GM18519 (cell line): ENCODE results near the gene ALKBH4.

Experiments
- ATAC-seq: cut with Tn5 transposase; IDR thresholded peaks from one replicate; pipeline ENCODE4 v1.9.1; 2021; ENCODE audit warnings: mild to moderate bottlenecking, moderate library complexity; ENCODE audit not compliant: unreplicated experiment, low FRiP score

ALKBH4 gene

DNA sequence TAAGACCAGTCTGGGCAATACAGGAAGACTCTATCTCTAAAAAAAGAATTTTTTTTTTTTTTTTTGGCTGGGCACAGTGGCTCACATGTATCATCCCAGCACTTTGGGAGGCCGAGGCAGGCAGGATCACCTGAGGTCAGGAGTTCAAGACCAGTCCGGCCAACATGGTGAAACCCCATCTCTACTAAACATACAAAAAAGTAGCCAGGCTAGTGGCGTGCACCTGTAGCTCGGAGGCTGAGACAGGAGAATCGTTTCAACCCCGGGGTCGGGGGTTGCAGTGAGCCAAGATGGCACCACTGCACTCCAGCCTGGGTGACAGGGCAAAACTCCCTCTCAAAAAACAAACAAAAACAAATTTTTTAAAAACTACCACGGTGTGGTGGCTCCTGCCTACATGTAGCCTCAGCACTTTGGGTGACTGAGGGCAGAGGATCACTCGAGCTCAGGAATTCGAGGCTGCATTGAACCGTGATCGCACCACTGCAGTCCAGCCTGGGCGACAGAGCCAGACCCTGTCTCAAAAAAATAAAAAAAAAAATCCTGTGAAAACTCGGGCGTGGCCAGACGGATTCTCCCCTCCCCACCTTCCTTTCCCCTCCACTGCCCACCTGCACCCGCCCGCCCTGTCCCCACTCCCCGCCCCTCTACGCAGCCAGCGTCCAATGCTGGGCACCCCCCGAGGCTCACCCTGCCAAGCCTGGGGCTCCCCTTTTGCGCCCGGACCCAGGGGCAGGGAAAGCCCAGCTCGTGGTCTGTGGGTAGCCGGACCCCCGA is 32.0 kb downstream of the ALKBH4 start:
- ATAC-seq = no peak

- ATAC-seq = no peak
These were observed 32.9 kb downstream of the ALKBH4 start for GRCh38 chr7:102431617-102432298.

- no peak for ATAC-seq
These were observed 35.3 kb downstream of the ALKBH4 start for GRCh38 chr7:102429141-102429899.

DNA sequence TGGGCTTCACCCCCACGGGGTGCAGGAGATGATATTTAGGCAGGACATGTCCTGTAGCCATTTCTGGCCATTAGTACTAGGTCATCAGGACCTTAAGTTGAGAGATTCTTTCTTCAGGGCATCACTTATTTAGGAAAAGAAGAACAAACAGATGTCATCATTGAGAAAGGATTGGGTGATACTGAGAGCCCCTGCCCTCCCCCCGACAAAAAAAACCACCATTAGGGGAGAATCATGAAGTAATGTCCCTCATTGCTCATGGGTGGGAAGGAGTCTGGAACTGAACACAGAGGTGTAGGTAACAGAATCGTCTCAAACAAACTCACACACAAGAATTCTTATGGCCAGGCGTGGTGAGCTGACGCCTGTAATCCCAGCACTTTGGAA is 37.7 kb downstream of the ALKBH4 start:
- ATAC-seq = no peak

DNA sequence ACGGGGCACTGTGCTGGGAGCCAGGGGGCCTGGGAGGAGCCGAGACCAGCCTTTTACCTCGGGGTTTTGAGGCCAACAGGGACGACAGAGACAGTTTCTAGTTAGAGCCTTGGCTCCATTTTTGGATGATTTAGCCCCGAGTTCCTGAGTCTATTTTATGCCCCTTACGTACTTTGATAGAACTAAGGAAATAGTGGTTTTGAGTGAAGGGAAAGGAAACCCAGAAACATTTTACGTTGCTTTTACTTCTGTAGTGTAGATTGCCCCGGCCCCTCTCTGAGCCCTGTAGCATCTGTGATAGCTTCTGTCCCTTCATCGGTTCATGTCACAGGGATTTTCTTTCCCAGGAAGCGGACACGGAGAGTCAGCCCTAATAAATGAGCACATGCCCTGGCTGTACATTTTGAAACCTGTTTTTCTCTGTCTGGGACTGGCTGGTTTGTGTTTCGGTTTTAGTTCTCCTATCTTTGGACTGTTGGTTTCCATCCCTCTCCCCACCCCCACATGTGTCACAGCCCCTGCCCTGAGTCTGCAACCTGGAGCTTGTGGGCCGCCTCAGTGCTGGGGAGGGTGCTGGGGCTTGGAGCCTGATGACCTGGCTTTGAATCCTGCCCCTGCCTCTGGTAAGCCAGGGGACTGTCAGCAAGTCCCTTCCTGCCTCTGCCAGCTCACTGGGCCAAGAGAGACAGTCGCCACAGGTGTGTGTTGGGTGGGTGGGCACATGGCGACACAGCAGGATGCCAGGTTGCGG is 38.2 kb downstream of the ALKBH4 start:
- peak; percentile 31 for ATAC-seq

DNA sequence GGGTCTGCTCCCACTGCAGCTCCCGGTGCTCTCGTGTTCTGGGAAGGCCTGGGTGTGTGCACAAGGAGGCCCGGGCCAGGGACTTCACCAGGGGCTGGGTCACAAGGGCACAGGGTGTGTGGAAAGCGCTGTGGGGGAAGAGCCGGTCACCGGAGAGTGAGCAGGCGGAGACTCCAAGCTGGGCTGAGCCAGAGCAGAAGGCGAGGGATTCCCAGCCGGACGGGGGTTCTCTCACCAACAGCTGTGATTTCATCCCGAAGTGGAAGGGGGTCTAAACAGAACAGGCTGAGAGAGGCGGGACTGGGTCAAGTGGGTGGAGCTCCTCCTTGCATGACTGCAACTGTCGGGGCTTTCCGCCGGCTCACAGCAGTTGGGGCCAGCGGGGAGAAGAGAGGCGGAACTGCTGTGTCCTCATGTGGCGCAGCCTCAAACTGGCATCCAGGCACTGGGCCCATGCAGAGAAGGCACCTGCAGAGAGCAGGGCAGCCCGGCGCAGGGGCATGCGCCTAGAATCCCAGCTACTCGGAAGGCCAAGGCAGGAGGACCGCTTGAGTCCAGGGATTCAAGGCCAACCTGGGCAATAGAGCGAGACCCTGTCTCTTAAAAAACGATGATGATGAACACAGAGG is 38.9 kb downstream of the ALKBH4 start:
- peak; percentile 44 for ATAC-seq

- no peak for ATAC-seq
These were observed 39.9 kb downstream of the ALKBH4 start for GRCh38 chr7:102424787-102425218.

- no peak for ATAC-seq
These were observed 40.5 kb downstream of the ALKBH4 start for GRCh38 chr7:102424129-102424551.

GRCh38 chr7:102421706-102422240 is 42.9 kb downstream of the ALKBH4 start:
- no peak for ATAC-seq

GRCh38 chr7:102418592-102418991 is 46.1 kb downstream of the ALKBH4 start:
- ATAC-seq = no peak

DNA sequence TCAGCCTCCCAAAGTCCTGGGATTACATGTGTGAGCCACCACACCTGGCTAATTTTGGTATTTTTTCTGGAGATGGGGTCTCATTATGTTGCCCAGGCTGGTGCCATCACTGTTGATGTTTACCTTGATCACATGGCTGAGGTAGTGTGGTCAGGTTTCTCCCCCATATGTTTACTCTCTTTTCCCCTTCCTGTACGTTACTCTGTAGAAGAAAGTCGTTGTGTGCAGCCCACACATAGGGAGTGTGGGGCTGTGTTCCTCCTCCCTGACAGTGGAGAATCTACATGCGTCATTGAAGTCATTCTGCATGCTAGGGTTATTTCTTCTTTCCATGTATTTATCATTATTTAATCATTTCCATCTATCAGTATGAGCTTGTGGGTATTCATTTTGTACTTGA is 47.6 kb downstream of the ALKBH4 start:
- ATAC-seq = no peak

DNA sequence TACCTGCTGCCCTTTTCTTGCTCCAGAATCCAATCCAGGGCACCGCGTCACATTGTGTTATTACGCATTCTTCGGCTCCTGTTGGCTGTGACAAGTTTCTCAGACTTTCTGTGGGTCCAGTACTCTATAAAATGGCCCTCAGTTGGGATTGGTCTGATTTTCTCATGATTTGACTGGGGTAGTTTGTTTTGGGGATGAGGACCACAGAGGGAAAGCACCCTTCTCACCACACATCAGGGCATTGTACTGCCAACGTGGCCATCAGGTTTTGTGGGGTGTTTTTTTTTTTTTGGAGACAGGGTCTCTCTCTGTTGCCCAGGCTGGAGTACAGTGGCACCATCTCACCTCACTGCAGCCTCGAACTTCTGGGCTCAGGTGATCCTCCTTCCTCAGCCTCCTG is 48.3 kb downstream of the ALKBH4 start:
- no peak for ATAC-seq

GRCh38 chr7:102415685-102416225 is 48.9 kb downstream of the ALKBH4 start:
- no peak for ATAC-seq

DNA sequence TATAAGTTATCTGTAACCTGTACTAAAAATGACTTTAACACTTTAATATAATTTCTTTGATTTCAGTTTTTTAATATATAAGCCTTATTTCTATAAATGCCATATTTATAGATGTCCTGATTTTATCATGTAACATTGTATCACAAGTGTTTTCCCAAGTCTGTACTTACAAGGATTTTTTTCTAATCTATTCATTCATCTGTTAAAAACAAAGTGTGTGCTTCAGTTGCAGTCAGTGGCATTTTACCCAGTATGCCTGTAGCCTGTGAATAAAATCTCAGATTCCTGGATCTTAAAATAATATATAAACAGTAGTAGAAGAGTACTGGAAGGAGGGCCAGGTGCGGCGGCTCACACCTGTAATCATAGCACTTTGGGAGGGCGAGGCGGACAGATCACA is 51.1 kb downstream of the ALKBH4 start:
- ATAC-seq = no peak

GRCh38 chr7:102413091-102413490 is 51.6 kb downstream of the ALKBH4 start:
- ATAC-seq = no peak

DNA sequence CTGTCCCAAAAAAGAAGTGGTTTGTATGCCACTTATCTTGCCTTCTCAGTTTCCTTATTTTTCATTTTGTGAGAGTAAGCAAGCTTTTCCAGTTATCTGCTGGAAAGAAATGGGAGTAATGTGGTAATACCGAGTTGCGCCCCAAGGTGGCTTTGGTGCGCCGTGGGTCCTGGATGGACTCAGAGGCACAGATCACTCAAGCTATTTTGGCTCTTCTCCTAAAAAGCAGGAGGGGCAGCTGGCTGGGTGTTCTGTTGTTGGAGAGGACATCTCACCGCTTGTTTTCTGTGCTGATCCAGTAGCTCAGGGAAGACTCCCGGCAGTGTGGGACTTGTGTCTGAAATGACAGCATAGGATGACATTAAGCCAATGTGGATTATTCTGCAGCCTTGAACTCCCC is 52.1 kb downstream of the ALKBH4 start:
- no peak for ATAC-seq

- ATAC-seq = no peak
These were observed 53.7 kb downstream of the ALKBH4 start for GRCh38 chr7:102410918-102411317.

DNA sequence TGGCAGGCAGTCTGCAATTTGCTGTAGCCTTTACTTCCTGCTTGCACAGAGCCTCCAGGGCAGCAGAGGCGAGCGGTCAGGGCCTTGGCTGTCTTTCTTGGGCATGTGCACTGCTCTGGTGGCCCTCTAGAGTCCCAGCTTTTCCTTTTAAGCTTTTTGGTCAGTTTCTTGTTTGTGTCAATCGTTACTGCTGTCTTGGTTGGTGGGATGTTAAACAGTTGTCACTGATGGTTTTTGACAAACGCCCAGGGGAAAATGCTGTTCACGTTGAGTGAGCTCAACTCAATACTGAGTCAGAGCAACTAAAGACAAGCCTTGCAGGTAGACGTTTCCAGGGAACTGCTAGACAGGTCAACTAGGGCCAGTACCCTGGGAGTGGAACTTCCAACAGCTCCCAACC is 54.5 kb downstream of the ALKBH4 start:
- ATAC-seq = no peak

DNA sequence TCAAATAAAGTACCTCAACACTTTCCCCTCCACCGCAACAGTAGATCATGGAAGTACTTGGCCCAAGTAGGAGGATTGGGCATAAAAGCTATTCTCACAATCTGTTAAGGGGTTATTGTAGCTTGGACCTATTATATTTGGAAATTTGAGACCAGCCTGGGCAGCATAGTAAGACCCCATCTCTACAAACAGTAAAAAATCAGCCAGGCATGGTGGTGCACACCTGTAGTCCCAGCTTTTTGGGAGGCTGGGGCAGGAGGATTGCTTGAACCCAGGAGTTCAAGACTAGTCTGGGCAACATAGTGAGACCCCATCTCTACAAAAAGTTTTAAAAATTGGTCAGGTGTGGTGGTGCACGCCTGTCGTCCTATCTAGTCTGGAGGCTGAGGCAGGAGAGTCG is 55.3 kb downstream of the ALKBH4 start:
- ATAC-seq = no peak

GRCh38 chr7:102408530-102408929 is 56.1 kb downstream of the ALKBH4 start:
- ATAC-seq = peak; percentile 53
